OCI-LY3 (cell line): ENCODE data around the gene LINC00632.

Source experiments
- H2AFZ ChIP-seq: fragments of 200-600, 300-600 bp; shearing (Covaris generic); 2 replicates; pipeline ENCODE4 v1.6.0; 2014; ENCODE audit warnings: antibody characterized with exemption, low read depth, low read length
- H3K27ac ChIP-seq: fragments of 200-600, 300-600 bp; sonication (generic); 2 replicates; pipeline ENCODE4 v1.5.1; 2014; ENCODE audit warnings: mild to moderate bottlenecking, low read length, moderate library complexity, mixed read lengths
- H3K27me3 ChIP-seq: fragments of 200-600, 300-600 bp; sonication (generic); 2 replicates; pipeline ENCODE4 v1.6.1; 2014; ENCODE audit warnings: low read depth, low read length, mixed read lengths
- H3K36me3 ChIP-seq: fragments of 200-600, 300-600 bp; sonication (generic); replicated peaks from 2 replicates; pipeline ENCODE3; 2014; ENCODE audit warnings: low read depth, low read length, mixed read lengths
- H3K4me1 ChIP-seq: fragments of 300-600, 200-600 bp; sonication (generic); 2 replicates; pipeline ENCODE4 v1.6.1; 2014; ENCODE audit warnings: low read length, mixed read lengths
- H3K4me2 ChIP-seq: fragments of 200-600, 300-600 bp; sonication (generic); 2 replicates; pipeline ENCODE4 v1.6.1; 2014; ENCODE audit warnings: low read length, mixed read lengths
- H3K4me3 ChIP-seq: fragments of 300-600, 200-600 bp; sonication (generic); 2 replicates; pipeline ENCODE4 v1.5.1; 2014; ENCODE audit warnings: antibody characterized with exemption, mild to moderate bottlenecking, low read length, moderate library complexity
- H3K79me2 ChIP-seq: fragments of 300-600, 200-600 bp; shearing (Covaris generic); 2 replicates; pipeline ENCODE4 v1.6.1; 2014; ENCODE audit warnings: mild to moderate bottlenecking, low read length, mixed read lengths
- H3K9ac ChIP-seq: fragments of 300-600, 200-600 bp; shearing (Covaris generic); 2 replicates; pipeline ENCODE4 v1.6.0; 2014; ENCODE audit warnings: mild to moderate bottlenecking, low read length, moderate library complexity
- H3K9me3 ChIP-seq: fragments of 200-600, 300-600 bp; shearing (Covaris generic); 2 replicates; pipeline ENCODE4 v1.6.1; 2014; ENCODE audit warnings: low read length, mixed read lengths; ENCODE audit not compliant: insufficient read depth
- H4K20me1 ChIP-seq: fragments of 200-600, 300-600 bp; sonication (generic); 2 replicates; pipeline ENCODE4 v1.6.1; 2016; ENCODE audit warnings: low read length, mixed read lengths; ENCODE audit not compliant: insufficient read depth
- CTCF ChIP-seq: fragments of 200-600, 300-600 bp; sonication (generic); IDR thresholded peaks from 2 replicates; pipeline ENCODE4 v1.5.1; 2014; ENCODE audit warnings: antibody characterized with exemption, low read length, low read depth
- EZH2phosphoT487 ChIP-seq: fragments of 200-600 bp; shearing (Covaris generic); IDR thresholded peaks from 2 replicates; pipeline ENCODE4 v1.6.1; 2018; ENCODE audit warnings: antibody characterized with exemption, mixed run types, low read depth

Gene LINC00632

GRCh38 chrX:140775211-140775610, 65.7 kb downstream of the LINC00632 start:
- Histone ChIP-seq H3K27me3 (no peaks in the 10 kb centered on the region), H3K9ac (no peak overlapping the region)
- TF ChIP-seq EZH2phosphoT487 (no peak), CTCF (no peak)

GRCh38 chrX:140776320-140776719, 66.8 kb downstream of the LINC00632 start:
- no peaks in the 10 kb centered on the region for H3K4me1 ChIP-seq
- H3K27me3 ChIP-seq = no peaks in the 10 kb centered on the region
- no peaks in the 10 kb centered on the region for H4K20me1 ChIP-seq
- TF ChIP-seq CTCF (no peak), EZH2phosphoT487 (no peak)
- H3K36me3 ChIP-seq = no peaks in the 10 kb centered on the region
- H3K4me2 ChIP-seq = no peak overlapping the region
- H3K4me3 ChIP-seq = no peak overlapping the region
- H2AFZ ChIP-seq = no peak overlapping the region
- H3K79me2 ChIP-seq = no peaks in the 10 kb centered on the region
- no peak overlapping the region for H3K9ac ChIP-seq
- H3K27ac ChIP-seq = no peak overlapping the region
- no peaks in the 10 kb centered on the region for H3K9me3 ChIP-seq

More at GRCh38 chrX:140775211-140775610, 65.7 kb downstream of the LINC00632 start:
- Histone ChIP-seq H3K36me3 (no peaks in the 10 kb centered on the region), H3K4me1 (no peaks in the 10 kb centered on the region), H3K27ac (no peak overlapping the region), H2AFZ (no peak overlapping the region), H3K9me3 (no peaks in the 10 kb centered on the region), H3K79me2 (no peaks in the 10 kb centered on the region), H3K4me2 (no peak overlapping the region), H3K4me3 (no peak overlapping the region), H4K20me1 (no peaks in the 10 kb centered on the region)

- Histone ChIP-seq H3K4me2 (peak overlapping the region; percentile 47), H2AFZ (no peak overlapping the region), H3K79me2 (no peaks in the 10 kb centered on the region), H3K36me3 (no peaks in the 10 kb centered on the region), H3K4me1 (peaks cover 31% of the 10 kb centered on the region), H3K9ac (no peak overlapping the region), H3K4me3 (no peak overlapping the region), H3K9me3 (no peaks in the 10 kb centered on the region), H3K27ac (peak overlapping the region; percentile 70), H4K20me1 (no peaks in the 10 kb centered on the region), H3K27me3 (no peaks in the 10 kb centered on the region)
- TF ChIP-seq EZH2phosphoT487 (no peak), CTCF (no peak)
These were observed 85.1 kb downstream of the LINC00632 start for GRCh38 chrX:140794642-140795041.

DNA sequence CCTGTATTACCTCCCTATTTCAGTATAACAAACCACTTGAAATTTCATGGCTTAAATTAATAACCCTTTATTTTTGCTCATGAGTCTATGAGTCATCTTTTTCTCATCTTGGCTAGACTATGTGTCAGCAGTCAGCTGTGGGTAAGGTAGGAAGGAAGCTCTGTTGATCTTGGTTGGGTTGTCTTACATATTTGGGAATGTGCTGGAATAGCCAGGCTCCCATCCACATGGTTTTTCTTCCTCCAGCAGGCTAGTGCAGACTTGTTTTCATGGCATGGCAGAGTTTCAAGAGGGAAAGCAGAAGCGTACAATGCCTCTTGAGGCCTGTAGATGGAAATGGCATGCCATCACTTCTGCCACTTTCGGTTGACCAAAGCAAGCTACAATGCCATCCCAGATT, 89.7 kb downstream of the LINC00632 start:
- Histone ChIP-seq H3K4me1 (peaks cover 19% of the 10 kb centered on the region), H3K79me2 (no peaks in the 10 kb centered on the region), H3K4me2 (no peak overlapping the region), H3K9me3 (no peaks in the 10 kb centered on the region), H2AFZ (no peak overlapping the region), H4K20me1 (no peaks in the 10 kb centered on the region), H3K4me3 (no peak overlapping the region), H3K27me3 (no peaks in the 10 kb centered on the region), H3K36me3 (no peaks in the 10 kb centered on the region), H3K9ac (no peak overlapping the region), H3K27ac (no peak overlapping the region)
- TF ChIP-seq EZH2phosphoT487 (no peak), CTCF (no peak)
